ENCODE data around the gene UBASH3A.

Gene UBASH3A

GRCh38 chr21:42471206-42471605, 67.5 kb downstream of the UBASH3A start:
- DNase-seq: no peak

- DNase-seq: no peak
Observed at GRCh38 chr21:42471716-42472330, 68.1 kb downstream of the UBASH3A start.

- no peak for DNase-seq
Observed at GRCh38 chr21:42472521-42472920, 68.8 kb downstream of the UBASH3A start.

DNA sequence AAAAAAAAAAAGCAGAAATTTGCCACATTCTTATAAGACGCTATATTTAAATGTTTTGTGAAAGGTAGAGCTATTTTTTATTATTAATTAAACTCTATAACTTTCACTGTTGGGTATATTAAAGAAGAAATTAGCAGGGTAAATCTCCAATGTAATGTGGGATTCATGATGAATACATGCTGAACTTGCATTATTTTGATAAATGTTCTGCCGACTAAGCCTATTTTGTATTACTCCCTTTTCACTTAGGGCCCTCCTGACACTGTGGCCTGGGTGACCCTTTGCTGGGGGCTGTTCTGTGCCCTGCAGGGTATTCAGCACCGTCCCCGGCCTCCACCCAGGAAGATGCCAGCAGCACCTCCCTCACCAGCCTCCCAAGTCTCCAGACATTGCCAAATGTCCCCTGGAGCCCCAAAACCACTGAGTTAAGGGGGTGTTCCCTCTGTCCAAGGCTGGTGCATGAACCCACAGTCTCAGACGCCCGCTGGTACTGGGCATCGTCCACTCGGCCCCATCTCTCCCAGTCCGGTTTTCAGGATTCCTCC, 69.9 kb downstream of the UBASH3A start:
- DNase-seq: no peak

GRCh38 chr21:42474043-42474831, 70.5 kb downstream of the UBASH3A start:
- DNase-seq: no peak

- DNase-seq: no peak
Observed at GRCh38 chr21:42475036-42475435, 71.3 kb downstream of the UBASH3A start.

DNA sequence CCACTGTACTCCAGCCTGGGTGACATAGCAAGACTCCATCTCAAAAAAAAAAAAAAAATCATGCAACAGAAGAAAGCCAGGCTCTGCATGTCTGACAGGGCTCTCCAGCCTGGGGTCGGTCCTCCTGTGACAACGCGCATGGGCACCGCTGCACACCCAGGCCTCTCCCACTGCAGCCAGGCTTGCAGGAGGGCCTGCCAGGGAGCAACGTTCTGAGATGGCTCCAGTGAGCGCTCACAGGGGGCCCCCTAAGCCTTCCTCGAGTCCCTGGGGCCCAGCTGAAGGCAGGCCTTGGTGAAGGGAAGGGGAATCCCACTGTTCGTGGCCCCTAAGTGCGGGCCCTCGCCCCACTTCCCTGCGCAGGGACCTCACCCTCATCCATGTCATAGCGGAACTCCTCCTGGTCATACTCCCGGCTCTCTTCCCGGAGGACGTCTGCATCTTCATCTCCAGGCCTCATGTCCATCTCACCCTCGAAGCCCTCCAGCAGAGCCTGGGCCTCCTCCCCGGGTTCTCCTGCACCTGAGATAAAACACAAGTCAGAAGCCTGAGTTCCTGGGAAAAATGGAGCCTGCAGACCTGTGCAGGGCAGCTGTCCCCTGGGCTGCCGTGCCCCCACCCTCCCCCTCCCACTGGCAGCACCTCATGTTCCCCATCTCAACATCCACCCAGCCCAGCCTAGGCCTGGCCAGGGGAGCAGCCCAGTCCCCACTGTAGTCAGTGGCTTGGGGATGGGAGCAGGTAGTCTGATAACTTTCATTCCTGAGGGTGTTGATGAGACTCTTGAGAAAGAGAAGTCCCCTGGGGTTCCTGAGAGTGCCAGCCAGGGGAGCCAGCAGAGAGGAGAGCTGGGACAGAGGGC, 72.1 kb downstream of the UBASH3A start:
- DNase-seq: no peak

DNA sequence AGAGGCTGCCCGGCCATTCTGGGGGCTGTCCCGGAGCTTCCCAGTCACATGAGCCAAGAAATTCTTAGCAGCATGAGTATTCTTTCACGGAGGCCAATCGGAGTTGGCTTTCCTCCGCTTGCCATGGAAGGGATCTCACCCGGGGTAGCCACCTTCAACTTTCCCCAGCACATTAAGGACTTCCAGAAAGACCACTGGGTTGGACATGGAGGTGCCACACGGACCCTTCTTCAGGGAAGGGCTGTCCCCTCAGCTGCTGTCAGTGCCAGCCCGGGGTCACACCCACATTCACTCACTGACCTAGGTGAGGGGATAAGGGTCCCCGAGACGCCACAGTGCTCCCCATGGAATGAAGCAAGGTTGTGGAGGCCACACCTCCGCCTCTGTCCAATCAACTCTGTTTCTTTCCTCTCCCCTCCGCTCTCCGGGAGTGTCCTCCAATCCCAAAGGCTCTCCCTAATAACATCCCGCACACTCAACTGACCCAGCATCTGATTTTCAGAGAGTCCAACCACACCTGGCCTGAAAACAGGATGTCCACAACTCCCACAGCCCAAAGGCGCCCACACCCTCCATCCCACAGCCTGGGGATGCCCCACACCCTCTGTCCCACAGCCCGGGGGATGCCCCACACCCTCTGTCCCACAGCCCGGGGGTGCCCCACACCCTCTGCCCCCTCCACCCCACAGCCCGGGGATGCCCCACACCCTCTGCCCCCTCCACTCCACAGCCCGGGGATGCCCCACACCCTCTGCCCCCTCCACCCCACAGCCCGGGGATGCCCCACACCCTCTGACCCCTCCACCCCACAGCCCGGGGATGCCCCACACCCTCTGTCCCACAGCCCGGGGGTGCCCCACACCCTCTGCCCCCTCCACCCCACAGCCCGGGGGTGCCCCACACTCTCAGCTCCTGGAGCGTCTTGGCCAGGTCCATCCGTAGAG, 73.0 kb downstream of the UBASH3A start:
- DNase-seq: no peak

- DNase-seq: no peak
Observed at GRCh38 chr21:42478504-42478903, 74.8 kb downstream of the UBASH3A start.

- DNase-seq: no peak
Observed at GRCh38 chr21:42479582-42479981, 75.9 kb downstream of the UBASH3A start.

DNA sequence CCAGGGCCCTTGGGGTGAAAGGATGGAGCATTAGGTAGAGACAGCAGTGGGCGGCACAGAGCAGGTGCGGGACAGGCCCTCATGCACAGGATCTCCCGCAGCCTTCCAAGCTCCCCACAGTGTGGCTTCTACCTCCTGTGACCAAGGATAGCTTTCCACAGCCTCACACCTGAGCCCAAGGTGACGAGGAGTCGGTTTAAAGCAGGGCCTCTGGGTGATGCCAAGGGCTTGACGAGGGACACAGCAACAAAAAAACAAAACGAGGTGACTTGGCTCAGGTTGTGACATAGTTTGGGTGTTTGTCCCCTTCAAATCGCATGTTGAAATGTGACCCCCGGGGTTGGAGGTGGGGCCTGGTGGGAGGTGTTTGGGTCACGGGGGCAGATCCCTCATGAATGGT, 77.0 kb downstream of the UBASH3A start:
- no peak for DNase-seq

GRCh38 chr21:42481169-42481568, 77.5 kb downstream of the UBASH3A start:
- DNase-seq: no peak

DNA sequence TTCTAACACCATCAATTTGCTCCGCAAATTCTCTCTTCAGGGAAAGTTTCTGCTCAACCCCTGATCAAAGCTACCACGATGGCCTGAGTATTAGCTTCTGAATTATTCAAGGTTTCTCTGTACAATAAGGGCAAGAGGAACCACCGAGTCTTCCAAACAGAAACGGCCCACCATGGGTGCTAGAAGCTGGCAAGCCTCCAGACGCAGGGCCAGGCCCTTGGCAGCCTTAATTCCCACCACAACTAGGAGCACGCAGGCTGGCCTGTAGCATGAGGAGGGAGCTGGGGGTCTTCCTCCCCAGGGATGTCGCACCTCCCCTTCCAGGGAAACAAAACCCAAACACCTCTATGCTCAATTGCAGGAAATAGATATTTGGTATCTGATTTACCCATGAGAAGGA, 81.3 kb downstream of the UBASH3A start:
- DNase-seq: no peak

DNA sequence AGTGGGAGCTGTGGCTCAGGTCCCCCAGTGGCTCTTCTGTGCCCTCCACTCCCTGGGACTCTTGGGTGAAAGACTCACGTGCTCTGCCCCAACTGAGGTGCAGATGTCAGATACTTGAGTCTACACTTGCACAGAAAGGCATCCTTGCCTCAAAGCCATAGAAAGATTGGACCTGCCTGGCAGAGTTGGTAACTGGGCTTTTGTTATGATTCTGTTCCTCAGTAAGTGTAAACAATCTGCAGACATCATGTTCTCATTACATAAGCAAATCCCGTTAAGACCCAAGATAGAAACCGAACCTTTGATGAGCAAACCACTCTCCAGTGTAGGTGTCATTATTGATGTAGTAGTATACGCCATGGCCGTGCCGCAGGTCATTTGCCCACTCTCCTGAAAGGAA, 82.4 kb downstream of the UBASH3A start:
- DNase-seq: no peak

DNA sequence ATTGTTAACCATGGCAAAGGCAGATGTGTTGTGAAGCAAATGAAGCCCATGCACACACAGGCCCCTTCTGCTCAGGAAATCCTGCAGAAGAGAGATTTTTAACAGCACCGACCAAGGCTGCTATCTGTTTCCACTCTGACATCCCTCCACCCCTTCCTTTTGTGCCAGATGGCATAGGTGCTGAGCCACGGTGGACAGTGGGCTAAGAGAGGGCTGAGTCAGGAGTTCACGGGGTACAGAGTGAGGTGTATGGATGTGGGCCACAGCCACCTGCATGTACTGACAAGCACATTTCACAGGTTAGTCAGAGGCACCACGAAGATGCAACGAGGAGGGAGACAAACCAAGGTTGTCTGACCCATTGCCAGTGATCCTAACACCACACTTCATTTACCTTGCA, 82.8 kb downstream of the UBASH3A start:
- no peak for DNase-seq

DNA sequence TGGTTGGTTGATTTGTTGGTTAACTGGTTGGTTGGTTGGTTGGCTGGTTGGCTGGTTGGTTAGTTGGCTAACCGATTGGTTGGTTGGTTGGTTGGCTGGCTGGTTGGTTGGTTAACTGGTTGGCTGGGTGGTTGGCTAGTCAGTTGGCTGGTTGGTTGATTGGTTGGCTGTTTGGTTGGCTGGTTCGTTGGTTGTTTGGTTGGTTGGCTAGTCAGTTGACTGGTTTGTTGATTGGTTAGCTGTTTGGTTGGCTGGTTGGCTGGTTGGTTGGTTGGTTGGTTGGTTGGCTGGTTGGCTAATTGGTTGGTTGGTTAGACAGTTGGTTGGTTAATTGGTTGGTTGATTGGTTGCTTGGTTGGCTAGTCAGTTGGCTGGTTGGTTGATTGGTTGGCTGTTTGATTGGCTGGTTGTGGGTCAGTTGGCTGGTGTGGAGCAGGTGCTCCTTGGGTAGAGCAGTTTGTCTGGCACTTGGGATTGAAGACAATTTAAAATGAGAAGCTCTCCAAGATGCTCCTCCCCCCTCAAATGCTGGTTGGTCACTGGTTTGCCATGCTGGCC, 85.4 kb downstream of the UBASH3A start:
- DNase-seq: no peak

DNA sequence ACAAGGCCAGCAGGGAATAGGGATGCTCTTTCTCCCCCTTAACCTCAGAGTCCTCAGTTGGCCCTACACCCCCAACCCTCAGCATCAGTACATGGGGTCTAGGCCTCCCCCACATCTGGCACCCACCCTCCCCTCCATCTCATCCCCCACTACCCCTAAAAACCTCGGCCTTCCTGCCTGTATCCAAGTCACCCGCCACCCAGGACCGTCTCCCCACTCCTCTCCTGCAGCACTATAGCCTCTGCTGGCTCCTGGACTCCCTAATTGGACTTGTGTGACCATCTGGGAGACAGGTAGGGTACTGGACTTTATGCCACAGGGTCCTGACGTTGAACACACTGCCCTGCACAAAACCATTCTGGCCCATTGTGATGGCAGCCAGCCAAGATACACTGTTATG, 86.3 kb downstream of the UBASH3A start:
- no peak for DNase-seq

DNA sequence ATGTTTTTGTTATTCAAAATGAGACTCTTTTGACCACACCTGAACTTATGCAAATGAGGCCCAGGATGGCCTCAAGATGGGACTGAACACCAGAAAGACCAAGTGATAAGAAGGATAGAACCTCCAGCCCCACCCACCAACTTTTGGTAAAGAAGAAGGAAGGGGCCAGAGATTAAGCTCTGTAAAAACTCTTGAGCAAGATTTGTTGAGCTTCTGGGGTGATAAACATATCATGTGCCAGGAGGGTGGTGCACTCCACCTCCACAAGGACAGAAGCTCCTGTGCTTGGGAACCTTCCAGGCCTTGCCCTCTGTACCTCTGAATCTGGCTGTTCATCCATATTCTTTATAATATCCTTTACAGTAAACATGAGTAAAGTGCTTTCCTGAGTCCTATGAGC, 87.0 kb downstream of the UBASH3A start:
- no peak for DNase-seq

- DNase-seq: no peak
Observed at GRCh38 chr21:42491328-42491727, 87.6 kb downstream of the UBASH3A start.

DNA sequence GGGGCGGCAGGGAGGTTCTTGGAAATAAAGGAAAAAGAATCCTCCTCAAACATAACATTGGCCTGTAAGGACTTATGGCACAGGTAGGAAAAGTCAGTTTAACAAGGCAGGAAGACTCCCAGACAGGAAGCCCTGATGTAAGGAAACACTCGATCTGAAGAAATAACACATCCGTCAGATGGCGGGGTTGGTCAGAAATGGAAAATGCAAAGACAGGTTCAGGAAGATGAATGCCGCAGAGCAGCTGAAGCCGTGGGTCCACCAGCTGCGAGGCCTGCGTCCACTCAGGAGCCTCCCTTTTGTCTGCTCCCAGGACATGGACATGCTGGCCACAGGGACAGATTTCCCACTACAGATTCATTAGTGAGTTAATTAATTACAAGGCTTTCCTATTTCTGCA, 88.5 kb downstream of the UBASH3A start:
- no peak for DNase-seq

GRCh38 chr21:42493109-42494060, 89.7 kb downstream of the UBASH3A start:
- no peak for DNase-seq

Measured in activated naive CD4-positive, alpha-beta T cell treated with anti-CD3 and anti-CD28 coated beads, Interleukin-2, amount 50 U/mL, for 16 hours (primary cell).